DOHH2 (cell line): ENCODE data around the gene GALNT9.

ENCODE experiments used
- H3F3A ChIP-seq: fragments of 200-600 bp; sonication (generic), shearing (Covaris generic); 2 replicates; pipeline ENCODE4 v1.6.0; 2016; ENCODE audit warnings: antibody characterized with exemption, mild to moderate bottlenecking; ENCODE audit not compliant: control insufficient read depth, insufficient read depth
- H3K27ac ChIP-seq: fragments of 200-600 bp; sonication (generic); 2 replicates; pipeline ENCODE4 v1.5.1; 2014; ENCODE audit warnings: low read depth, mild to moderate bottlenecking, low read length, moderate library complexity
- H3K27me3 ChIP-seq: fragments of 200-600 bp; sonication (generic); 2 replicates; pipeline ENCODE4 v1.6.1; 2014; ENCODE audit warnings: mild to moderate bottlenecking, low read length, mixed read lengths; ENCODE audit not compliant: control insufficient read depth
- H3K36me3 ChIP-seq: fragments of 200-600 bp; sonication (generic); 2 replicates; pipeline ENCODE4 v1.6.1; 2014; ENCODE audit warnings: mild to moderate bottlenecking, low read length, moderate library complexity, mixed read lengths; ENCODE audit not compliant: control insufficient read depth
- H3K4me1 ChIP-seq: fragments of 200-600 bp; sonication (generic); 2 replicates; pipeline ENCODE4 v1.6.1; 2014; ENCODE audit warnings: mild to moderate bottlenecking, low read length, mixed read lengths; ENCODE audit not compliant: control insufficient read depth
- H3K4me2 ChIP-seq: fragments of 200-600 bp; sonication (generic); 2 replicates; pipeline ENCODE4 v1.6.0; 2014; ENCODE audit warnings: mild to moderate bottlenecking, low read length, moderate library complexity
- H3K4me3 ChIP-seq: fragments of 200-600 bp; sonication (generic); 2 replicates; pipeline ENCODE4 v1.5.1; 2014; ENCODE audit warnings: mild to moderate bottlenecking, low read length, mixed read lengths
- H3K79me2 ChIP-seq: fragments of 200-600 bp; sonication (generic); 2 replicates; pipeline ENCODE4 v1.6.1; 2014; ENCODE audit warnings: mild to moderate bottlenecking, low read length, mixed read lengths; ENCODE audit not compliant: control insufficient read depth
- H3K9me2 ChIP-seq: fragments of 200-600 bp; sonication (generic); replicated peaks from 2 replicates; pipeline ENCODE4 v1.6.1; 2014; ENCODE audit warnings: mild to moderate bottlenecking, low read length, mixed read lengths; ENCODE audit not compliant: control insufficient read depth
- H3K9me3 ChIP-seq: fragments of 200-600 bp; sonication (generic); 2 replicates; pipeline ENCODE4 v1.6.1; 2014; ENCODE audit warnings: antibody characterized with exemption, low read length, mixed read lengths; ENCODE audit not compliant: control insufficient read depth, insufficient read depth
- H4K20me1 ChIP-seq: fragments of 200-600 bp; sonication (generic); 2 replicates; pipeline ENCODE4 v1.6.0; 2014; ENCODE audit warnings: low read depth, mild to moderate bottlenecking, antibody characterized with exemption, low read length, moderate library complexity; ENCODE audit not compliant: control insufficient read depth, insufficient read depth
- EZH2phosphoT487 ChIP-seq: fragments of 200-600 bp; sonication (generic); IDR thresholded peaks from 2 replicates; pipeline ENCODE4 v1.6.1; 2017; ENCODE audit warnings: borderline replicate concordance, mild to moderate bottlenecking, antibody characterized with exemption, low read length, moderate library complexity, mixed read lengths
- TF ChIP-seq, protein P1 (sequence below): fragments of 200-600 bp; sonication (generic); IDR thresholded peaks from one replicate; pipeline ENCODE4 v1.5.1; 2014; ENCODE audit warnings: antibody characterized with exemption, mild to moderate bottlenecking, low read depth, low read length; ENCODE audit not compliant: poor library complexity, severe bottlenecking

GALNT9 gene

DNA sequence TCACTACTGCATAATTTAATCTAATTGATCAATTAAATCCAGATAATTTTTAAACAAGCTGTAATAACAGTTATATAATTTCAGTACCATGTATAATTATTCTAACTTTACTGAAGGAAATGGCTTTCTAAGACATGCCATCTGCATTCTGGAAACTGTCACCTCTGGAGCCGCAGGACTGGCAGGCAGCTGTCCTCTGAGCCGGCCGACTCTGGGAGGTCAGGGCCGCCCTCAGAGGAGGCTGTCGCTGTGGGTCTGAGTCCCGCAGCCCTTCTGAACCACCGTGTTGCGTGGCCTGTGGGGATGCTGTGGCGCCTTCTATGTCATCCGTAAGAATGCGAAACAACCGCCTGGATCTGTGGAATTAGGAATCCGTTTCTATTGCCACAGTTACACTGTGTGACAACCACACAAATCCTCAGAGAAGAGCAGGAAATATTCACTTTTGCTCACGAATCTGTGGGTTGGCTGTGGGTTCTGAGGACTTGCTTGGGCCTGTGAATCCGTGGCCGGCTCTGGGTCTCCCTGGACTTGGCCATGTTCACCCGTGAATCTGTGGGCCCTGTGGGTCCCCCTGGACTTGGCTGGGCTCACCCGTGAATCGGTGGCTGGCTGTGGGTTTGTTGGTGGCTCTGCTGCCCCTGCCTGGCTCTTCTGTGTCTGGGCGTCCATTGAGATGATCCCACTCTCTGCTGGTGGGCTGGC is 17.2 kb upstream of the GALNT9 start:
- Histone ChIP-seq H3K9me2 (no peaks in the 10 kb centered on the region), H3K27me3 (no peaks in the 10 kb centered on the region)

DNA sequence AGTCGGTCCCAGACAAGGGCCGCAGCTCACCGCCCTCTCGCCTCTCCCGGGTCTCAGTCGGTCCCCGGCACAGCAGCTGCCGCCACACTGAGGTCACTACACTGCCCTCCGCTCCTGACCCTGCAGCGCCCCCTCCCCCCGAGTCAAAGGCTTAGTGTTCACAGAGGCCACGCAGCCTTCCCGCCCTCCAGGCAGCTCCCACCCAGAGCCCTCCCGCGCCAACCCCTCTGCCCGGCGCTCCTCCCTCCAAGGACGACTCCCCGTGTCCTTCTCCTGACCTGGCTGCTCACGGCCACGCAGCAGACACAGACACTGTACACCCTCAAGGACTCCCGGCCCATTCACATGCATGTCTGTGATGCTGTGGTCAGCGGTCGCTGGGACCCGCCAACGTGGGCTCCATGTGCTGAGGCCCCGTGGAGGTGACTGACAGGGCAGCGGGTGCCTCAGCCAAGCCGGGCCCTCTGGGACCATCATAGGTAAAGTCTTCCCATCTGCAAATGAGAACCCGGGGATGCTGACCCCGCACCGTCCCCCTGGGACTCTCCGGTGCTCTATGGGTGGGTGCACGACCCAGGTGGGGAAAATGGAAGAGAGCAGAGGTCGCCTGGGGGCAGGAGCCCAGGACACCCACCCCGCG is 16.3 kb upstream of the GALNT9 start:
- Histone ChIP-seq H3K79me2 (no peaks in the 10 kb centered on the region), H3K4me1 (no peaks in the 10 kb centered on the region), H3F3A (no peaks in the 10 kb centered on the region), H3K36me3 (no peaks in the 10 kb centered on the region), H3K9me2 (no peaks in the 10 kb centered on the region), H3K4me2 (no peak overlapping the region), H3K9me3 (peaks cover 30% of the 10 kb centered on the region; the same call in 1 of the 2 replicates), H3K27me3 (no peaks in the 10 kb centered on the region), H3K4me3 (no peak overlapping the region), H4K20me1 (no peaks in the 10 kb centered on the region), H3K27ac (no peak overlapping the region)
- TF ChIP-seq EZH2phosphoT487: no peak
- TF ChIP-seq, protein P1, sequence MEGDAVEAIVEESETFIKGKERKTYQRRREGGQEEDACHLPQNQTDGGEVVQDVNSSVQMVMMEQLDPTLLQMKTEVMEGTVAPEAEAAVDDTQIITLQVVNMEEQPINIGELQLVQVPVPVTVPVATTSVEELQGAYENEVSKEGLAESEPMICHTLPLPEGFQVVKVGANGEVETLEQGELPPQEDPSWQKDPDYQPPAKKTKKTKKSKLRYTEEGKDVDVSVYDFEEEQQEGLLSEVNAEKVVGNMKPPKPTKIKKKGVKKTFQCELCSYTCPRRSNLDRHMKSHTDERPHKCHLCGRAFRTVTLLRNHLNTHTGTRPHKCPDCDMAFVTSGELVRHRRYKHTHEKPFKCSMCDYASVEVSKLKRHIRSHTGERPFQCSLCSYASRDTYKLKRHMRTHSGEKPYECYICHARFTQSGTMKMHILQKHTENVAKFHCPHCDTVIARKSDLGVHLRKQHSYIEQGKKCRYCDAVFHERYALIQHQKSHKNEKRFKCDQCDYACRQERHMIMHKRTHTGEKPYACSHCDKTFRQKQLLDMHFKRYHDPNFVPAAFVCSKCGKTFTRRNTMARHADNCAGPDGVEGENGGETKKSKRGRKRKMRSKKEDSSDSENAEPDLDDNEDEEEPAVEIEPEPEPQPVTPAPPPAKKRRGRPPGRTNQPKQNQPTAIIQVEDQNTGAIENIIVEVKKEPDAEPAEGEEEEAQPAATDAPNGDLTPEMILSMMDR: no peak

More for the DNA sequence above, 17.2 kb upstream of the GALNT9 start:
- TF ChIP-seq, protein P1: no peak
- no peak overlapping the region for H3K27ac ChIP-seq
- H3K4me1 ChIP-seq: no peaks in the 10 kb centered on the region
- peaks cover 22% of the 10 kb centered on the region; the same call in 1 of the 2 replicates for H3K9me3 ChIP-seq
- no peaks in the 10 kb centered on the region for H4K20me1 ChIP-seq
- H3K4me3 ChIP-seq: no peak overlapping the region
- H3F3A ChIP-seq: no peaks in the 10 kb centered on the region
- no peaks in the 10 kb centered on the region for H3K36me3 ChIP-seq
- no peaks in the 10 kb centered on the region for H3K79me2 ChIP-seq
- H3K4me2 ChIP-seq: no peak overlapping the region

DNA sequence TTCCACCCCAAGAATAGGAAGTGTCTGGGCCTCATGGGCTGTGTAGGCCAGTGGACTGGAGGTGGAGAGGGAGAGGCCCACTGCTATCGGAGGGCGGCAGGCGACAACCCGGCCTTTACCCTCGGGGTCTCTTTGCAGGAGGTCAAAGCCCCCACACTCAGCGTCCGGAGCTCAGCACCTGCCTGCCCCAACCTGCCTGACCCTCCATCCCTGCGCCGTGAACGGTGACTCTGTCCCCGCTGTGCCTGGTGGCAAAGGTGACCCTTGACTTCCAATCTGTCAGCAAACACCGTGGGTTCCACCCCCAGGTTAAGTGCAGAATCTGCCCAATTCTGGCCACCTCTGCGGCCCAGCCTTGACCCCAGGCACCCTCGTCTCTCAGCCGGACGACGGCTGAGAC is 15.7 kb upstream of the GALNT9 start:
- Histone ChIP-seq H3K9me3 (peaks cover 35% of the 10 kb centered on the region; the same call in 1 of the 2 replicates), H3K4me1 (no peaks in the 10 kb centered on the region), H3K4me3 (no peak overlapping the region), H3K4me2 (no peak overlapping the region), H3K36me3 (no peaks in the 10 kb centered on the region), H3F3A (no peaks in the 10 kb centered on the region), H4K20me1 (no peaks in the 10 kb centered on the region), H3K27me3 (no peaks in the 10 kb centered on the region), H3K9me2 (no peaks in the 10 kb centered on the region), H3K27ac (no peak overlapping the region), H3K79me2 (no peaks in the 10 kb centered on the region)
- TF ChIP-seq EZH2phosphoT487: no peak
- TF ChIP-seq, protein P1: no peak
